GM18498 (cell line): ENCODE results near the gene SOCS1.

Experiments used
- ATAC-seq: cut with Tn5 transposase; IDR thresholded peaks from one replicate; pipeline ENCODE4 v1.9.1; 2021; ENCODE audit warnings: mild to moderate bottlenecking, moderate library complexity; ENCODE audit not compliant: unreplicated experiment

SOCS1 gene

GRCh38 chr16:11208916-11209665 lies 46.9 kb downstream of the SOCS1 start:
- ATAC-seq, result no peak

- ATAC-seq, result no peak
Measured at GRCh38 chr16:11207646-11208045, 48.4 kb downstream of the SOCS1 start.

- ATAC-seq, result no peak
Measured at GRCh38 chr16:11205754-11206581, 50.0 kb downstream of the SOCS1 start.

GRCh38 chr16:11205065-11205699 lies 50.8 kb downstream of the SOCS1 start:
- ATAC-seq, result no peak

- ATAC-seq, result no peak
Measured at GRCh38 chr16:11204513-11205047, 51.4 kb downstream of the SOCS1 start.
